Colon (tissue), 2 donors: Measurements from ENCODE around the gene PRICKLE1.
"Not testable (repeated sequence)": the region's sequence is repeated elsewhere in the genome, so short reads cannot be mapped to it uniquely, and the experiment has no call there.

Experiments used
- FAIRE-seq: peaks from 2 replicates; lab custom pipeline; 2012; peaks lifted over from hg19 to GRCh38; lab: Jason Lieb, UNC
- donor health status: control.
- donor health status: control.

The PRICKLE1 gene

GRCh38 chr12:42556917-42557316 is 32.6 kb downstream of the PRICKLE1 start:
- no peak for FAIRE-seq

- no peak for FAIRE-seq
Measured at GRCh38 chr12:42552822-42553221, 36.7 kb downstream of the PRICKLE1 start.

- no peak for FAIRE-seq
Measured at GRCh38 chr12:42550800-42551199, 38.7 kb downstream of the PRICKLE1 start.

GRCh38 chr12:42546709-42547108 is 42.8 kb downstream of the PRICKLE1 start:
- FAIRE-seq = no peak

GRCh38 chr12:42541965-42542364 is 47.6 kb downstream of the PRICKLE1 start:
- FAIRE-seq = no peak

GRCh38 chr12:42541308-42541707 is 48.2 kb downstream of the PRICKLE1 start:
- FAIRE-seq = not testable (repeated sequence)

GRCh38 chr12:42539696-42540095 is 49.9 kb downstream of the PRICKLE1 start:
- FAIRE-seq = no peak

GRCh38 chr12:42538203-42538602 is 51.3 kb downstream of the PRICKLE1 start:
- no peak for FAIRE-seq

- no peak for FAIRE-seq
Measured at GRCh38 chr12:42534184-42534838, 55.2 kb downstream of the PRICKLE1 start.

- no peak for FAIRE-seq
Measured at GRCh38 chr12:42530284-42530683, 59.3 kb downstream of the PRICKLE1 start.

GRCh38 chr12:42525444-42525843 is 64.1 kb downstream of the PRICKLE1 start:
- FAIRE-seq = no peak

GRCh38 chr12:42524716-42525115 is 64.8 kb downstream of the PRICKLE1 start:
- no peak for FAIRE-seq

- no peak for FAIRE-seq
Measured at GRCh38 chr12:42516573-42516972, 73.0 kb downstream of the PRICKLE1 start.

- no peak for FAIRE-seq
Measured at GRCh38 chr12:42511656-42512055, 77.9 kb downstream of the PRICKLE1 start.

GRCh38 chr12:42510823-42511222 is 78.7 kb downstream of the PRICKLE1 start:
- FAIRE-seq = no peak

- FAIRE-seq = no peak
Measured at GRCh38 chr12:42508913-42509460, 80.6 kb downstream of the PRICKLE1 start.

GRCh38 chr12:42507565-42507964 is 82.0 kb downstream of the PRICKLE1 start:
- no peak for FAIRE-seq

- no peak for FAIRE-seq
Measured at GRCh38 chr12:42507081-42507480, 82.5 kb downstream of the PRICKLE1 start.

GRCh38 chr12:42504049-42504448 is 85.5 kb downstream of the PRICKLE1 start:
- no peak for FAIRE-seq

- FAIRE-seq = no peak
Measured at GRCh38 chr12:42502682-42503081, 86.9 kb downstream of the PRICKLE1 start.

- no peak for FAIRE-seq
Measured at GRCh38 chr12:42498549-42499247, 90.8 kb downstream of the PRICKLE1 start.

- no peak for FAIRE-seq
Measured at GRCh38 chr12:42496886-42497285, 92.7 kb downstream of the PRICKLE1 start.

GRCh38 chr12:42495244-42495643 is 94.3 kb downstream of the PRICKLE1 start:
- FAIRE-seq = no peak

- FAIRE-seq = no peak
Measured at GRCh38 chr12:42492267-42492666, 97.3 kb downstream of the PRICKLE1 start.
